H1 (cell line): ENCODE results near the gene CAMK2N2.

Source experiments
- CTCF ChIP-seq, 3 experiments: IDR thresholded peaks; 1 replicate in 2 of 3; 2 replicates in 1 of 3; pipeline versions ENCODE4 v1.5.1 to v1.6.1; 2011; ENCODE audit warnings: low read length in 3 of 3, mild to moderate bottlenecking in 3 of 3, inconsistent platforms in 2 of 3, low read depth in 1 of 3, moderate library complexity in 1 of 3; ENCODE audit not compliant: insufficient read depth in 1 of 3; ENCODE audit errors: control extremely low read depth in 1 of 3
- EZH2 ChIP-seq: fragments of 200-600 bp; sonication (generic); IDR thresholded peaks from 2 replicates; pipeline ENCODE4 v1.7.1; 2012; ENCODE audit warnings: low read depth, mild to moderate bottlenecking, moderate library complexity, low read length, inconsistent platforms; ENCODE audit not compliant: severe bottlenecking
- GABPA ChIP-seq: IDR thresholded peaks from 2 replicates; pipeline ENCODE4 v1.6.1; 2011; ENCODE audit warnings: mild to moderate bottlenecking, low read length, moderate library complexity, borderline replicate concordance; ENCODE audit not compliant: insufficient read depth
- KDM1A ChIP-seq: fragments of 200-600, 300-600 bp; sonication (generic); IDR thresholded peaks from 2 replicates; pipeline ENCODE4 v1.7.1; 2016; ENCODE audit warnings: mild to moderate bottlenecking, low read length, borderline replicate concordance
- NRF1 ChIP-seq: IDR thresholded peaks from 2 replicates; pipeline ENCODE4 v1.6.1; 2011; ENCODE audit warnings: mild to moderate bottlenecking, low read depth, low read length, improper control_type of control experiment
- SRF ChIP-seq: IDR thresholded peaks from 2 replicates; pipeline ENCODE4 v1.6.1; 2011; ENCODE audit warnings: mild to moderate bottlenecking, low read depth, low read length, moderate library complexity
- TBP ChIP-seq: IDR thresholded peaks from 2 replicates; pipeline ENCODE4 v1.6.1; 2011; ENCODE audit warnings: low read depth, low read length, improper control_type of control experiment

GRCh38 chr3:184283681-184284080 is 22.3 kb upstream of the CAMK2N2 start:
- no peak for TF ChIP-seq KDM1A
- no peak for TF ChIP-seq CTCF (IDR thresholded peaks at IDR 0.05; ENCODE audit: control extremely low read depth in 1 of 3, insufficient read depth in 1 of 3, low read depth in 1 of 3, low read length in 3 of 3)
- no peak for TF ChIP-seq SRF
- TF ChIP-seq GABPA: no peak
- TF ChIP-seq EZH2: no peak
- no peak for TF ChIP-seq TBP
- TF ChIP-seq NRF1: no peak
